Mesenchymal stem cell (in vitro differentiated cells and primary cell): ENCODE results near the gene AP1S1.
"Not testable (repeated sequence)": the region's sequence is repeated elsewhere in the genome, so short reads cannot be mapped to it uniquely, and the experiment has no call there.

Source experiments
- DNase-seq: peaks from one replicate; pipeline ENCODE4 v3.0.0-alpha.2; 2013
- H2AFZ ChIP-seq: one replicate; pipeline ENCODE4 v1.6.1; 2013; ENCODE audit warnings: low read depth, mild to moderate bottlenecking, control low read depth, inconsistent platforms, low read length, moderate library complexity
- H2AK5ac ChIP-seq: 2 replicates; pipeline ENCODE4 v1.6.1; 2013; ENCODE audit warnings: low read length, moderate library complexity, mild to moderate bottlenecking, inconsistent platforms; ENCODE audit not compliant: severe bottlenecking
- H2BK120ac ChIP-seq: one replicate; pipeline ENCODE4 v1.6.1; 2013; ENCODE audit warnings: low read depth, mild to moderate bottlenecking, inconsistent platforms, low read length, moderate library complexity
- H2BK12ac ChIP-seq, 2 experiments: one replicate each; pipeline ENCODE4 v1.6.1; 2013; ENCODE audit warnings: inconsistent platforms in 2 of 2, low read length in 2 of 2, mild to moderate bottlenecking in 2 of 2, moderate library complexity in 2 of 2, control low read depth in 1 of 2
- H2BK15ac ChIP-seq: one replicate; pipeline ENCODE4 v1.6.1; 2013; ENCODE audit warnings: mild to moderate bottlenecking, low read depth, inconsistent platforms; ENCODE audit not compliant: poor library complexity, severe bottlenecking
- H2BK5ac ChIP-seq: 2 replicates; pipeline ENCODE4 v1.6.1; 2013; ENCODE audit warnings: low read depth, mild to moderate bottlenecking, low read length, control low read depth, inconsistent platforms; ENCODE audit not compliant: poor library complexity, severe bottlenecking
- H3K14ac ChIP-seq, 2 experiments: one replicate each; pipeline ENCODE4 v1.6.1; 2013; ENCODE audit warnings: inconsistent platforms in 2 of 2, low read length in 2 of 2, control low read depth in 1 of 2, mild to moderate bottlenecking in 1 of 2, moderate library complexity in 1 of 2
- H3K18ac ChIP-seq, 2 experiments: one replicate each; pipeline ENCODE4 v1.6.1; 2013; ENCODE audit warnings: inconsistent platforms in 2 of 2, low read length in 2 of 2, control low read depth in 1 of 2, low read depth in 1 of 2, mild to moderate bottlenecking in 1 of 2
- H3K23ac ChIP-seq, 2 experiments: one replicate each; pipeline ENCODE4 v1.6.1; 2013; ENCODE audit warnings: inconsistent platforms in 2 of 2, low read length in 2 of 2, mild to moderate bottlenecking in 2 of 2, moderate library complexity in 2 of 2, control low read depth in 1 of 2
- H3K27ac ChIP-seq: 2 replicates; pipeline ENCODE4 v1.5.1; 2013; ENCODE audit warnings: mild to moderate bottlenecking, moderate library complexity, low read length, control low read depth, inconsistent platforms; ENCODE audit not compliant: poor library complexity, severe bottlenecking
- H3K27me3 ChIP-seq, 2 experiments: 2 replicates each; pipeline versions ENCODE4 v1.6.1 to v1.7.0; 2013; ENCODE audit warnings: low read length in 2 of 2, mild to moderate bottlenecking in 2 of 2, moderate library complexity in 2 of 2, control low read depth in 1 of 2, inconsistent platforms in 1 of 2; ENCODE audit not compliant: control insufficient read depth in 1 of 2, insufficient read depth in 1 of 2
- H3K36me3 ChIP-seq, 2 experiments: 2 replicates each; pipeline versions ENCODE4 v1.6.1 to v1.7.0; 2013; ENCODE audit warnings: low read length in 2 of 2, control low read depth in 1 of 2, inconsistent platforms in 1 of 2, low read depth in 1 of 2, mild to moderate bottlenecking in 1 of 2; ENCODE audit not compliant: insufficient read depth in 2 of 2, control insufficient read depth in 1 of 2
- H3K4ac ChIP-seq, 2 experiments: one replicate each; pipeline ENCODE4 v1.6.1; 2013; ENCODE audit warnings: inconsistent platforms in 2 of 2, low read length in 2 of 2, mild to moderate bottlenecking in 2 of 2, moderate library complexity in 2 of 2, control low read depth in 1 of 2, low read depth in 1 of 2
- H3K4me1 ChIP-seq: 2 replicates; pipeline ENCODE4 v1.6.1; 2013; ENCODE audit warnings: low read depth, low read length, control low read depth; ENCODE audit not compliant: control insufficient read depth, insufficient read depth
- H3K4me2 ChIP-seq: 2 replicates; pipeline ENCODE4 v1.6.1; 2013; ENCODE audit warnings: low read length, mild to moderate bottlenecking, inconsistent platforms; ENCODE audit not compliant: poor library complexity, severe bottlenecking
- H3K4me3 ChIP-seq, 2 experiments: 2 replicates each; pipeline versions ENCODE4 v1.5.1 to v1.7.0; 2013; ENCODE audit warnings: low read length in 2 of 2, mild to moderate bottlenecking in 2 of 2, control low read depth in 1 of 2, low read depth in 1 of 2; ENCODE audit not compliant: insufficient read depth in 1 of 2
- H3K79me1 ChIP-seq: replicated peaks from 2 replicates; pipeline ENCODE4 v1.6.1; 2013; ENCODE audit warnings: mild to moderate bottlenecking, control low read depth, low read length, inconsistent platforms; ENCODE audit not compliant: poor library complexity, severe bottlenecking
- H3K9ac ChIP-seq: 2 replicates; pipeline ENCODE4 v1.7.0; 2013; ENCODE audit warnings: mild to moderate bottlenecking, low read length, moderate library complexity
- H3K9me3 ChIP-seq: 2 replicates; pipeline ENCODE4 v1.7.0; 2013; ENCODE audit warnings: mild to moderate bottlenecking, low read length; ENCODE audit not compliant: control insufficient read depth
- H4K8ac ChIP-seq: one replicate; pipeline ENCODE4 v1.6.1; 2013; ENCODE audit warnings: inconsistent platforms, mild to moderate bottlenecking, low read length, moderate library complexity
- H4K91ac ChIP-seq: one replicate; pipeline ENCODE4 v1.6.1; 2013; ENCODE audit warnings: mild to moderate bottlenecking, low read length, inconsistent platforms
- WGBS: methylation state at CpG from one replicate; pipeline ENCODE4 v1.1.7; 2013; ENCODE audit warnings: mixed read lengths; 5-methylcytosine and 5-hydroxymethylcytosine counted together

AP1S1 gene

GRCh38 chr7:101198476-101198875 lies 44.2 kb downstream of the AP1S1 start:
- no peak overlapping the region for H2BK12ac ChIP-seq
- peaks cover 37 to 54% of the 10 kb centered on the region in 2 experiments for H3K27me3 ChIP-seq
- no peak for DNase-seq
- H3K23ac ChIP-seq = no peak overlapping the region
- no peak overlapping the region for H3K4ac ChIP-seq
- H2AFZ ChIP-seq = no peak overlapping the region
- H3K9me3 ChIP-seq = no peaks in the 10 kb centered on the region
- H2BK15ac ChIP-seq = no peak overlapping the region
- no peak overlapping the region for H3K14ac ChIP-seq
- no peak overlapping the region for H2AK5ac ChIP-seq
- H2BK5ac ChIP-seq = no peak overlapping the region
- H3K4me2 ChIP-seq = no peak overlapping the region
- H2BK120ac ChIP-seq = no peak overlapping the region
- H3K9ac ChIP-seq = no peak overlapping the region
- 89% methylated on average over 14 of the region's 14 CpGs for WGBS
- H3K79me1 ChIP-seq = no peaks in the 10 kb centered on the region
- H3K36me3 ChIP-seq = no peaks in the 10 kb centered on the region
- H4K8ac ChIP-seq = no peak overlapping the region
- no peak overlapping the region for H4K91ac ChIP-seq
- H3K18ac ChIP-seq = no peak overlapping the region
- no peak overlapping the region for H3K4me3 ChIP-seq
- H3K4me1 ChIP-seq = peaks cover 15% of the 10 kb centered on the region
- no peak overlapping the region for H3K27ac ChIP-seq

DNA sequence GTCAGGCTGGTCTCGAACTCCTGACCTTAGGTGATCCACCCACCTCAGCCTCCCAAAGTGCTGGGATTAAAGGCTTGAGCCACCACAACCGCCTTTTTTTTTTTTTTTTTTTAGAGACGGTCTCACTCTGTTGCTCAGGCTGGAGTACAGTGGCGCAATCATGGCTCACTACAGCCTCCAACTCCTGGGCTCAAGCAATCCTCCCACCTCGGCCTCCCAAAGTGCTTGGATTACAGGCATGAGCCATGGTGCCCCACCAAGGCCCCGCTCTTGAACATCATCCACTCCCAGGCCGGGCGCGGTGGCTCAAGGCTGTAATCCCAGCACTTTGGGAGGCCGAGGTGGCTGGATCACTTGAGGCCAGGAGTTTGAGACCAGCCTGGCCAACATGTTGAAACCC lies 45.2 kb downstream of the AP1S1 start:
- not testable (repeated sequence) for H2AK5ac ChIP-seq, H4K91ac ChIP-seq, DNase-seq, H2BK12ac ChIP-seq, H3K14ac ChIP-seq, H3K79me1 ChIP-seq, H3K4me3 ChIP-seq, H3K4ac ChIP-seq, H2BK120ac ChIP-seq, H3K27ac ChIP-seq, H3K9ac ChIP-seq, H2BK5ac ChIP-seq, H3K23ac ChIP-seq, H2AFZ ChIP-seq, H3K9me3 ChIP-seq, H3K4me2 ChIP-seq, H2BK15ac ChIP-seq, H4K8ac ChIP-seq, H3K18ac ChIP-seq, H3K36me3 ChIP-seq
- WGBS = 89% methylated on average over 10 of the region's 10 CpGs
- peaks cover 41 to 58% of the 10 kb centered on the region in 2 experiments for H3K27me3 ChIP-seq
- peaks cover 15% of the 10 kb centered on the region for H3K4me1 ChIP-seq

DNA sequence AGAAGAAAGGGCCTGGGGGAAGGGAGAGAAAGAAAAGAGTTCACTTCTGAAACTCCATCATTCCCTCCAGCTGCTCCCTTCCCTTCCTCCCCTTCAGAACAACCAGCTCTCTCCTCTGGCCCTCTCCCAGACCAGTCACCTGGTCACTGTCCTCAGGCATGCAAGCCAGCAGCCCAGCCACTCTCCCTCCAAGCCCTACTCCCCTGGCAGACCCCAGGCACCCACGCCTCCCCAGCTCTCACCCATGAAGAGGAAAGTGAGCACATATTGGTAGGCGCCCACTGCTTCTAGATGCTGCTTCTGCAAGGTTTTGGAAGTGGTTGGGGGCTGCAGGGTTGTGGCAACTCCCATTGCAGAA lies 46.2 kb downstream of the AP1S1 start:
- H2BK120ac ChIP-seq = no peak overlapping the region
- H3K14ac ChIP-seq = no peak overlapping the region
- no peaks in the 10 kb centered on the region for H3K36me3 ChIP-seq
- no peaks in the 10 kb centered on the region for H3K9me3 ChIP-seq
- H3K4me2 ChIP-seq = no peak overlapping the region
- peaks cover 41 to 58% of the 10 kb centered on the region in 2 experiments for H3K27me3 ChIP-seq
- H3K9ac ChIP-seq = no peak overlapping the region
- no peak overlapping the region for H2BK12ac ChIP-seq
- no peaks in the 10 kb centered on the region for H3K79me1 ChIP-seq
- H3K4ac ChIP-seq = no peak overlapping the region
- H3K4me3 ChIP-seq = no peak overlapping the region
- no peak for DNase-seq
- no peak overlapping the region for H4K8ac ChIP-seq
- no peak overlapping the region for H2AK5ac ChIP-seq
- H4K91ac ChIP-seq = no peak overlapping the region
- 77% methylated on average over 2 of the region's 2 CpGs for WGBS
- H3K23ac ChIP-seq = no peak overlapping the region
- no peak overlapping the region for H2BK5ac ChIP-seq
- H3K18ac ChIP-seq = no peak overlapping the region
- peaks cover 15% of the 10 kb centered on the region for H3K4me1 ChIP-seq
- H2AFZ ChIP-seq = no peak overlapping the region
- no peak overlapping the region for H3K27ac ChIP-seq
- no peak overlapping the region for H2BK15ac ChIP-seq

GRCh38 chr7:101200862-101201599 lies 46.8 kb downstream of the AP1S1 start, which contains the start of gene MOGAT3:
TSS of gene MOGAT3 (minus strand) at chr7:101201036. CDS start at chr7:101200854, 182 bp downstream.
- Histone ChIP-seq H3K27me3 (peaks cover 41 to 57% of the 10 kb centered on the region in 2 experiments), H3K23ac (peak within 1 kb of the TSS in 1 of 2 experiments; percentile 60), H3K9me3 (no peaks in the 10 kb centered on the region), H3K4me2 (peak within 1 kb of the TSS; percentile 36), H2AK5ac (no peak within 1 kb of the TSS), H3K27ac (no peak within 1 kb of the TSS), H4K91ac (no peak within 1 kb of the TSS), H3K9ac (no peak within 1 kb of the TSS), H2AFZ (no peak within 1 kb of the TSS), H3K36me3 (peaks cover 4 to 5% of the 10 kb centered on the region in 2 experiments), H3K4me3 (peak within 1 kb of the TSS in 1 of 2 experiments; percentile 59), H3K4ac (no peak within 1 kb of the TSS), H3K79me1 (no peaks in the 10 kb centered on the region), H3K4me1 (peaks cover 16% of the 10 kb centered on the region), H2BK5ac (no peak within 1 kb of the TSS), H2BK15ac (no peak within 1 kb of the TSS), H2BK12ac (peak within 1 kb of the TSS in 1 of 2 experiments; percentile 50), H3K18ac (no peak within 1 kb of the TSS), H4K8ac (no peak within 1 kb of the TSS), H2BK120ac (no peak within 1 kb of the TSS), H3K14ac (peak within 1 kb of the TSS in 1 of 2 experiments; percentile 31)
- no peak for DNase-seq
- 35% methylated on average over 21 of the region's 21 CpGs for WGBS
